HL-60 (cell line): Measurements from ENCODE around the gene ARTN.

Source experiments
- CTCF ChIP-seq: IDR thresholded peaks from one replicate; pipeline ENCODE4 v1.5.1; 2011; ENCODE audit warnings: low read length, control low read depth, inconsistent platforms; ENCODE audit not compliant: insufficient read depth
- GABPA ChIP-seq: IDR thresholded peaks from 2 replicates; pipeline ENCODE4 v1.6.1; 2012; ENCODE audit warnings: low read depth
- POLR2AphosphoS5 ChIP-seq: IDR thresholded peaks from 2 replicates; pipeline ENCODE4 v1.6.1; 2012; ENCODE audit warnings: low read depth

- TF ChIP-seq CTCF (no peak), POLR2AphosphoS5 (no peak), GABPA (no peak)
Measured at GRCh38 chr1:43932786-43933385, 715 bp upstream of the ARTN start.
